HepG2 (cell line): Measurements from ENCODE around the gene EIF2B1. TPM values are rescaled to one million over a fixed set of nuclear protein-coding genes. Genes with fewer than 3 reads are reported as not detected.

Experiments
- ATM ChIP-seq: fragments of 450-650 bp; IDR thresholded peaks from 2 replicates; pipeline ENCODE4 v1.7.1; 2017; ENCODE audit warnings: mild to moderate bottlenecking, borderline replicate concordance
- ELF1 ChIP-seq: sonication (generic); formaldehyde crosslinking; IDR thresholded peaks from 2 replicates; pipeline ENCODE4 v1.4.0; 2020; ENCODE audit warnings: missing genetic modification reagents
- FOXO1 ChIP-seq: sonication (generic); formaldehyde crosslinking; IDR thresholded peaks from 2 replicates; pipeline ENCODE4 v1.4.0; 2020; ENCODE audit warnings: missing genetic modification reagents
- MAF1 ChIP-seq: sonication (generic); formaldehyde crosslinking; IDR thresholded peaks from 2 replicates; pipeline ENCODE4 v1.5.0; 2020; ENCODE audit warnings: missing genetic modification reagents, borderline replicate concordance
- MED8 ChIP-seq: sonication (generic); formaldehyde crosslinking; IDR thresholded peaks from 2 replicates; pipeline ENCODE4 v1.8.1; 2023; ENCODE audit warnings: mild to moderate bottlenecking, missing genetic modification reagents; ENCODE audit not compliant: insufficient replicate concordance
- MEF2D ChIP-seq: sonication (generic); formaldehyde crosslinking; IDR thresholded peaks from 2 replicates; pipeline ENCODE4 v1.5.1; 2020; ENCODE audit warnings: mild to moderate bottlenecking, missing genetic modification reagents
- REXO4 ChIP-seq: sonication (generic); formaldehyde crosslinking; IDR thresholded peaks from 2 replicates; pipeline ENCODE4 v1.8.0; 2022; ENCODE audit warnings: missing genetic modification reagents, mild to moderate bottlenecking, borderline replicate concordance
- WIZ ChIP-seq: sonication (generic); formaldehyde crosslinking; IDR thresholded peaks from 2 replicates; pipeline ENCODE4 v1.5.1; 2020; ENCODE audit warnings: mild to moderate bottlenecking, missing genetic modification reagents
- ZBTB1 ChIP-seq: sonication (generic); formaldehyde crosslinking; IDR thresholded peaks from 2 replicates; pipeline ENCODE4 v1.4.0; 2020; ENCODE audit warnings: missing genetic modification reagents, borderline replicate concordance
- ZFP1 ChIP-seq: IDR thresholded peaks from 2 replicates; pipeline ENCODE4 v1.6.1; 2016
- ZNF276 ChIP-seq: sonication (generic); formaldehyde crosslinking; IDR thresholded peaks from 2 replicates; pipeline ENCODE4 v1.4.0; 2020; ENCODE audit warnings: mild to moderate bottlenecking, low read depth, missing genetic modification reagents
- ZNF382 ChIP-seq: sonication (generic); formaldehyde crosslinking; IDR thresholded peaks from 2 replicates; pipeline ENCODE4 v1.5.0; 2020; ENCODE audit warnings: missing genetic modification reagents, mild to moderate bottlenecking, borderline replicate concordance
- ZNF547 ChIP-seq: sonication (generic); formaldehyde crosslinking; IDR thresholded peaks from 2 replicates; pipeline ENCODE4 v1.5.1; 2020; ENCODE audit warnings: mild to moderate bottlenecking, missing genetic modification reagents
- polyA plus RNA-seq, 8 experiments: library from polyadenylated mRNA; depleted of rRNA in 3 of 8; stranded (reverse) in 7 of 8; unstranded in 1 of 8; fragments of >200 nt; fragmentation: Illumina TruSeq in 4 of 8; extraction: Trizol in 4 of 8; gene quantifications; 2 replicates each; pipeline versions ENCODE4 v1.2.1 to v1.2.3, GENCODE V29; 2011 to 2016; ENCODE audit warnings: low read depth in 4 of 8, missing spikeins in 1 of 8, mixed read lengths in 1 of 8; ENCODE audit not compliant: insufficient read depth in 1 of 8
- total RNA-seq, 5 experiments: library from RNA; depleted of rRNA; stranded (reverse); fragments of >200 nt; fragmentation: Illumina TruSeq; extraction: Trizol; gene quantifications; 2 replicates each; pipeline ENCODE4 v1.2.3, GENCODE V29; 2016; ENCODE audit warnings: low read depth in 1 of 5
- TF ChIP-seq, protein P1 (sequence below): IDR thresholded peaks from 2 replicates; pipeline ENCODE4 v1.6.1; 2016
- TF ChIP-seq, protein P2 (sequence below): sonication (generic); formaldehyde crosslinking; IDR thresholded peaks from 2 replicates; pipeline ENCODE4 v1.9.0; 2022; ENCODE audit warnings: missing genetic modification reagents, mild to moderate bottlenecking, borderline replicate concordance
- TF ChIP-seq, protein P3 (sequence below): sonication (generic); formaldehyde crosslinking; IDR thresholded peaks from 2 replicates; pipeline ENCODE4 v1.5.0; 2020; ENCODE audit warnings: mild to moderate bottlenecking, missing genetic modification reagents, borderline replicate concordance
- TF ChIP-seq, protein P4 (sequence below): sonication (generic); formaldehyde crosslinking; IDR thresholded peaks from 2 replicates; pipeline ENCODE4 v1.8.0; 2022; ENCODE audit warnings: mild to moderate bottlenecking, missing genetic modification reagents, borderline replicate concordance

Gene EIF2B1
- total and polyA plus RNA-seq, 2 of the 13 experiments (the other 11 are each of a cell fraction or from before 2014, with no cell fraction given), result 18.7 to 37.4 TPM

- TF ChIP-seq, protein P1, sequence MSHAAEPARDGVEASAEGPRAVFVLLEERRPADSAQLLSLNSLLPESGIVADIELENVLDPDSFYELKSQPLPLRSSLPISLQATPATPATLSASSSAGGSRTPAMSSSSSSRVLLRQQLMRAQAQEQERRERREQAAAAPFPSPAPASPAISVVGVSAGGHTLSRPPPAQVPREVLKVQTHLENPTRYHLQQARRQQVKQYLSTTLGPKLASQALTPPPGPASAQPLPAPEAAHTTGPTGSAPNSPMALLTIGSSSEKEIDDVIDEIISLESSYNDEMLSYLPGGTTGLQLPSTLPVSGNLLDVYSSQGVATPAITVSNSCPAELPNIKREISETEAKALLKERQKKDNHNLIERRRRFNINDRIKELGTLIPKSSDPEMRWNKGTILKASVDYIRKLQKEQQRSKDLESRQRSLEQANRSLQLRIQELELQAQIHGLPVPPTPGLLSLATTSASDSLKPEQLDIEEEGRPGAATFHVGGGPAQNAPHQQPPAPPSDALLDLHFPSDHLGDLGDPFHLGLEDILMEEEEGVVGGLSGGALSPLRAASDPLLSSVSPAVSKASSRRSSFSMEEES (CRISPR knock-in tag), result peak; percentile 94
- TF ChIP-seq ZFP1 (CRISPR knock-in tag), result 0 out of 2 replicates have a peak, but pooled peaks have one; percentile 37
- no peak for TF ChIP-seq ATM
- TF ChIP-seq ELF1 (CRISPR knock-in tag), result peak; percentile 91
- TF ChIP-seq ZNF547 (CRISPR knock-in tag), result peak; percentile 98
- TF ChIP-seq FOXO1 (CRISPR knock-in tag), result peak; percentile 70
- peak; percentile 97 for TF ChIP-seq WIZ (CRISPR knock-in tag)
- TF ChIP-seq, protein P2, sequence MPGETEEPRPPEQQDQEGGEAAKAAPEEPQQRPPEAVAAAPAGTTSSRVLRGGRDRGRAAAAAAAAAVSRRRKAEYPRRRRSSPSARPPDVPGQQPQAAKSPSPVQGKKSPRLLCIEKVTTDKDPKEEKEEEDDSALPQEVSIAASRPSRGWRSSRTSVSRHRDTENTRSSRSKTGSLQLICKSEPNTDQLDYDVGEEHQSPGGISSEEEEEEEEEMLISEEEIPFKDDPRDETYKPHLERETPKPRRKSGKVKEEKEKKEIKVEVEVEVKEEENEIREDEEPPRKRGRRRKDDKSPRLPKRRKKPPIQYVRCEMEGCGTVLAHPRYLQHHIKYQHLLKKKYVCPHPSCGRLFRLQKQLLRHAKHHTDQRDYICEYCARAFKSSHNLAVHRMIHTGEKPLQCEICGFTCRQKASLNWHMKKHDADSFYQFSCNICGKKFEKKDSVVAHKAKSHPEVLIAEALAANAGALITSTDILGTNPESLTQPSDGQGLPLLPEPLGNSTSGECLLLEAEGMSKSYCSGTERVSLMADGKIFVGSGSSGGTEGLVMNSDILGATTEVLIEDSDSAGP (CRISPR knock-in tag), result peak; percentile 95
- TF ChIP-seq ZNF276 (CRISPR knock-in tag), result no peak; the same call in 1 of the 2 replicates
- TF ChIP-seq REXO4 (CRISPR knock-in tag), result no peak
- peak; percentile 87; the same call in 1 of the 2 replicates for TF ChIP-seq MAF1 (CRISPR knock-in tag)
- peak; percentile 86 for TF ChIP-seq MED8 (CRISPR knock-in tag)
- TF ChIP-seq ZNF382 (CRISPR knock-in tag), result no peak
- TF ChIP-seq MEF2D, result peak; percentile 87
- TF ChIP-seq, protein P3, sequence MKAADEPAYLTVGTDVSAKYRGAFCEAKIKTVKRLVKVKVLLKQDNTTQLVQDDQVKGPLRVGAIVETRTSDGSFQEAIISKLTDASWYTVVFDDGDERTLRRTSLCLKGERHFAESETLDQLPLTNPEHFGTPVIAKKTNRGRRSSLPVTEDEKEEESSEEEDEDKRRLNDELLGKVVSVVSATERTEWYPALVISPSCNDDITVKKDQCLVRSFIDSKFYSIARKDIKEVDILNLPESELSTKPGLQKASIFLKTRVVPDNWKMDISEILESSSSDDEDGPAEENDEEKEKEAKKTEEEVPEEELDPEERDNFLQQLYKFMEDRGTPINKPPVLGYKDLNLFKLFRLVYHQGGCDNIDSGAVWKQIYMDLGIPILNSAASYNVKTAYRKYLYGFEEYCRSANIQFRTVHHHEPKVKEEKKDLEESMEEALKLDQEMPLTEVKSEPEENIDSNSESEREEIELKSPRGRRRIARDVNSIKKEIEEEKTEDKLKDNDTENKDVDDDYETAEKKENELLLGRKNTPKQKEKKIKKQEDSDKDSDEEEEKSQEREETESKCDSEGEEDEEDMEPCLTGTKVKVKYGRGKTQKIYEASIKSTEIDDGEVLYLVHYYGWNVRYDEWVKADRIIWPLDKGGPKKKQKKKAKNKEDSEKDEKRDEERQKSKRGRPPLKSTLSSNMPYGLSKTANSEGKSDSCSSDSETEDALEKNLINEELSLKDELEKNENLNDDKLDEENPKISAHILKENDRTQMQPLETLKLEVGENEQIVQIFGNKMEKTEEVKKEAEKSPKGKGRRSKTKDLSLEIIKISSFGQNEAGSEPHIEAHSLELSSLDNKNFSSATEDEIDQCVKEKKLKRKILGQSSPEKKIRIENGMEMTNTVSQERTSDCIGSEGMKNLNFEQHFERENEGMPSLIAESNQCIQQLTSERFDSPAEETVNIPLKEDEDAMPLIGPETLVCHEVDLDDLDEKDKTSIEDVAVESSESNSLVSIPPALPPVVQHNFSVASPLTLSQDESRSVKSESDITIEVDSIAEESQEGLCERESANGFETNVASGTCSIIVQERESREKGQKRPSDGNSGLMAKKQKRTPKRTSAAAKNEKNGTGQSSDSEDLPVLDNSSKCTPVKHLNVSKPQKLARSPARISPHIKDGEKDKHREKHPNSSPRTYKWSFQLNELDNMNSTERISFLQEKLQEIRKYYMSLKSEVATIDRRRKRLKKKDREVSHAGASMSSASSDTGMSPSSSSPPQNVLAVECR (CRISPR knock-in tag), result peak; percentile 99
- peak; percentile 33; the same call in 1 of the 2 replicates for TF ChIP-seq ZBTB1 (CRISPR knock-in tag)
- TF ChIP-seq, protein P4, sequence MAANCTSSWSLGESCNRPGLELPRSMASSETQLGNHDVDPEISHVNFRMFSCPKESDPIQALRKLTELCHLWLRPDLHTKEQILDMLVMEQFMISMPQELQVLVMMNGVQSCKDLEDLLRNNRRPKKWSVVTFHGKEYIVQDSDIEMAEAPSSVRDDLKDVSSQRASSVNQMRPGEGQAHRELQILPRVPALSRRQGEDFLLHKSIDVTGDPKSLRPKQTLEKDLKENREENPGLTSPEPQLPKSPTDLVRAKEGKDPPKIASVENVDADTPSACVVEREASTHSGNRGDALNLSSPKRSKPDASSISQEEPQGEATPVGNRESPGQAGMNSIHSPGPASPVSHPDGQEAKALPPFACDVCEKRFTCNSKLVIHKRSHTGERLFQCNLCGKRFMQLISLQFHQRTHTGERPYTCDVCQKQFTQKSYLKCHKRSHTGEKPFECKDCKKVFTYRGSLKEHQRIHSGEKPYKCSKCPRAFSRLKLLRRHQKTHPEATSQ (CRISPR knock-in tag), result 0 out of 2 replicates have a peak, but pooled peaks have one; percentile 41
Measured at GRCh38 chr12:123601602-123602489, 31.6 kb downstream of the EIF2B1 start, which contains the start of gene DDX55 (continued).
